ENCODE data around the gene CPA4. TPM values are rescaled to one million over a fixed set of nuclear protein-coding genes. Genes with fewer than 3 reads are reported as not detected.
A peak's percentile ranks its signal among the peaks of the same experiment; 100 is the strongest.

The CPA4 gene
- polyA plus RNA-seq, 12 donors, result 1.1 to 10.0 (median 2.1) TPM; not detected in 2

DNA sequence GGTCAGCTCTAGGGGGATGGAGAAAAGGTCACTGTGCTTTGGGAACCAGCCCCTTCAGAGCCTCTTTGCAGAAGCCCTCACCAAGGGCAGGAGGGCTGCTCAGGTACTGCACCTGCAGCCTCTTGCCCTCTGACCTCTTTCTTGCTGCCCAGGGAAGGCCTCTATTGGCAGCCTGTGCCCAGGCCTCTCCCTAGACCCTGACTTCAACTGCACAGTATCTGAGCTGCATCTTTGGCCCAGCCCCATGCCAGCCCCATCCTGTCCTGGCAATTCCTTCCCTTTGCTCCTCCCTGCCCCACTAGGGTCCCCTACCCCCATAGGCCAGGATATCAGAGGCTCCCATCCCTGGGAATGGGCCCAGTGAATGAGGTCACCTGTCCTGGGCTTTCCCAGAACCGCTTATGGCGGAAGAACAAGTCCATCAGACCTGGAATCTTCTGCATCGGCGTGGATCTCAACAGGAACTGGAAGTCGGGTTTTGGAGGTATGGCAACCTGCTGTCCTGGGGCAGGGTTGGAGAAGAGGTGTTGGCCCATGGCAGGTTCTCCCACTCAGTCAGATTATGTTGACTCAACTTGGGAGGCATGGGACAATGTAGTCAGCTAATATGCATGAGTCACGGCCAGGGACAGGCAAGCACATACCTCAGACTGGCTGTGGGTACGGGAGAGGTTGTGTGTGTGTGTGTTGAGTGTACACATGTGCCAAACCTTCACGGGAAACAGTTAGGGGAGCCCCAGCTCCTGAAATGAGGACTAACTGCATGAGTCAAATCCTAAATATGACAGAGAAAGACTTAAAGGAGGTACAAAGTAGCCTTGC is 70.3 kb downstream of the CPA4 start:
- DNase-seq, result no peak

DNA sequence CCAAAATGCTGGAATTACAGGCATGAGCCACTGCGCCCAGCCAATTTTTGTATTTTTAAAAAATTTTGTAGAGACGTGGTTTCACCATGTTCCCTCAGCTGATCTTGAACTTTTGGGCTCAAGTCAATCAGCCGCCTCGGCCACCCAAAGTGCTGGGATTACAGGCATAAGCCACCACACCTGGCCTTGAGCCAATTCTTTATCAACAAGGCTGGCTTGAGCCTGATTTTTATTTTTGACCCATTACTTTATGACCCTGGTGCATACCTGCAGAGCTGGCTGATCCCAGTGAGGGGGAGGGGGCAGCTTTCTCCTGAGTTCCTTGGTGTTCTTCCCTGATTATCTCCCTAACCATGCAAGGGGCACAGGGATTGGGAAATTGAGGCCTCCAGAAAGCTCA is 71.5 kb downstream of the CPA4 start:
- no peak for DNase-seq

DNA sequence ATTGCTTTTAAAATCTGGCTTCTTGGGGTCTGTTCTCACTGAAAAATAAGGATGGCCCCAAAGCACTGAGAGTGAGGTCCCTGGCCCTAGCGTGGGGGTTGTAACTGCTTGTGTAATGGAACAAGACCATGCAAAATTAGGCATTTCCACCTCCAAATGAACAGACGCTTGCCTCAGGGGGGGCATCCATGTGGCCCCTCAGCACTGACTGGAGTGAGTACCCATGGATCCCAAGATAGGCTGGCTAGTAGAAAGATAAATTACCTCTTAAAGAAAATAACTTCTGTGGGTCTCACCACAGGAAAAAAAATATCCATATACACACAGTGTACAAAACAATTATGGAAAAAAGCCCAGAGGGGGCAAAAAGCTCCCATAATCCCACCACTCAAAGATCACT is 72.1 kb downstream of the CPA4 start:
- no peak for DNase-seq

DNA sequence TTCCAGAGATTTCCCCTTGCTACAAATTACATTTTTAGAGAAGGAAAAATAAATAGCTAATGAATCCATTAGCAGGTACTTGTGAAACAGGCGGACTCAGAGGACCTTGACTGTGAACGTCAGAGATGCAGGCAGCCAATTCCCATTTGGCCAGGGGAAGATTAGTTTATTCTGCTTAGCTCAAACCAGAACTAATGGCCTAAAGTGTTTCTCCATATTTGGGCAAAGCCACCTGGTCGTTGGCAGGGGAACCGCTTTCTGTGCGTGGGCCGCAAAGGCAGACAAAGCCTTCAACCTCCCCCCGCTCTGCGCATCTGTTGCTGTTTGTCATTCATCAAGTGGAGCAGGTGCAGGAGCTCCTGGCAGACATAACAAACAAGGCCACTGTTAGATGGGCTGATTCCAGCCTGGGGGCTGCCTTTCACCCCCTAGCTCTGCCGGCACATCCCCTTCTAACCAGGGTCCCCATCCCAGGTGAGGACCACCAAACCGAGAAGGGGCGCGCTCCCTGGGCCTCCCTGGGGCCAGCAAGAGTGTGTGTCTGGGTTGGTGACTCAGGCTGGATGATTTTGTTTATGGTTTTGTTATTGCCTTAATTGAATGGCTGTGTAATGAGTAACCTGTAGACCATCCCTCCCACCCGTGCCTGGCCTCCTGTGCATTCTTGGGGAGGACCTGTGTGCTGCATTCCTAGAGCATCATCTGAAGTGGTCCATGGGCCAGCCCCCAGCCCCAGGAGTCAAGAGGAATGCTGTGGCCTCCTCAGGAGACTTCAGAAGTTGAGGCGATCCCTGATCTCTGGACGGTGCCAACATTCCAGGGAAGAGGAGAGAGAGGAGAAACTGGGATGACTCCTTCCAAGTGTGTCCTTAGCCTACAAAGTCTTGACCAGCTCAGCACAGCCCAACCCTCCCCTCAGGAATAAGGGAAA is 72.8 kb downstream of the CPA4 start:
- DNase-seq, result peak; percentile 87

DNA sequence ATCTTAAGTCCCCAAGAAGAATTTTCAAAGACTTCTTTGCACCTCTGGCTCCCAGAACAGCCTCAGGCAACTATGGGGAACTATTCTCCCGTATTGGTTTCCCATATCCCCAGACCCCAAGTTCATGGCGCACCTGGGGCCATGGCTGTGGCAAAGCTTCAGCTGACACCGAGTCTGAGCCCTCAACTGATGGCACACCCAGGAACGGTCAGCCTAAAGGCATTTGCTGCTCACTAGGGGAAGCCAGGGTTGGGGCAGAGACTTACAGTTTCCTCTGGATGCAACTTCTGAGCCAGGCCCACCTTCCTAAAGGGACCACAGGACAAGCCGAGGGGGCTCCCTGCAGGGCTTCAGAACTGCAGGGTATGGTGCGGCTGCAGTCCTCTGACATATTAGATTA is 73.6 kb downstream of the CPA4 start:
- no peak for DNase-seq

DNA sequence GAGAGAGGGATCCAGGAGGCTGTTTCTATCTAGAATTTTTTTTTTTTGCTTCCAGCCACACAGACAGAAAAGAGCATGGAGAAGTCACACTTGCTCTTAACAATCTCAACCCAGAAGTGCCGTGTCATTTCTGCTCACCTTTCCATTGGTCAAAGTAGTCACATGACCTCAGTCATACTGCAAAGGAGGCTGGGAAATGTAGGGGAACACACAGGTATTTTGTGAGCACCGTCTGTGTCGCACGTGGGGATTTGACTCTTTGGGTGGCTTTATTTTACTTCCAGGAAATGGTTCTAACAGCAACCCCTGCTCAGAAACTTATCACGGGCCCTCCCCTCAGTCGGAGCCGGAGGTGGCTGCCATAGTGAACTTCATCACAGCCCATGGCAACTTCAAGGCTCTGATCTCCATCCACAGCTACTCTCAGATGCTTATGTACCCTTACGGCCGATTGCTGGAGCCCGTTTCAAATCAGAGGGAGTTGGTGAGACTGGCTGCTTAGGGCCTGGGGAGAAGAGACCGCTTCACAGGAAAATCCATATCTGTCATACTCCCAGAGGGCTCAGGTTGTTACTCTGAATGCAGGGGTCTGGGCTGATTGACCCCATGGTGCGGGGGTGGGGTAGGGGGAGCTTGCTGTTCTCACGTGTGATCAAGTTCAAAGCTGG is 74.3 kb downstream of the CPA4 start:
- DNase-seq, result no peak

DNA sequence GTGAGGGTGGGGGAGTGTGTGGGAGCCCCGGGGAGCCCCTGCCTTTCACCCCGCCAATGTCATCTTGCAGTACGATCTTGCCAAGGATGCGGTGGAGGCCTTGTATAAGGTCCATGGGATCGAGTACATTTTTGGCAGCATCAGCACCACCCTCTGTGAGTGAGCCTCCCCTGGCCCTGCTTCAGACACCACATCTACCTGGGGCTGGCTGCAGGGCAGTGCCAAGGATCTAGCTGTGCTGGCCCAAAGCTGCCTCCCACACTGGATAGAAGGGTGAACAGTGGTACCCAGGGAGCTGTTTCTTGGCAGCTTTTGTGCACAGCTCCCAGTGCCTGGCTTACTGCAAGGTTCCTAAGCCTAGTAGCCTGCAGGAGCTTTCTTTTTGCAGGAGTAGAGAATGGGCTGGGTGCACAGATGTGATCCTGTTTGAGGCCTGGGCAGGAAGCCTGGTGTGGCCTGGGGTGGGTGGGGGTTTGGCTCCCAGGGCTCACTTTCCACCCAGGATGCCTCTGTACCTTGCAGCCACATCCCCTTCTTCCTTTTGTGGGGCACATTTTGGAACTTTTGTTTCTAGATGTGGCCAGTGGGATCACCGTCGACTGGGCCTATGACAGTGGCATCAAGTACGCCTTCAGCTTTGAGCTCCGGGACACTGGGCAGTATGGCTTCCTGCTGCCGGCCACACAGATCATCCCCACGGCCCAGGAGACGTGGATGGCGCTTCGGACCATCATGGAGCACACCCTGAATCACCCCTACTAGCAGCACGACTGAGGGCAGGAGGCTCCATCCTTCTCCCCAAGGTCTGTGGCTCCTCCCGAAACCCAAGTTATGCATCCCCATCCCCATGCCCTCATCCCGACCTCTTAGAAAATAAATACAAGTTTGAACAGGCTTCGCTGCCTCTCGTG is 75.1 kb downstream of the CPA4 start:
- DNase-seq, result no peak

DNA sequence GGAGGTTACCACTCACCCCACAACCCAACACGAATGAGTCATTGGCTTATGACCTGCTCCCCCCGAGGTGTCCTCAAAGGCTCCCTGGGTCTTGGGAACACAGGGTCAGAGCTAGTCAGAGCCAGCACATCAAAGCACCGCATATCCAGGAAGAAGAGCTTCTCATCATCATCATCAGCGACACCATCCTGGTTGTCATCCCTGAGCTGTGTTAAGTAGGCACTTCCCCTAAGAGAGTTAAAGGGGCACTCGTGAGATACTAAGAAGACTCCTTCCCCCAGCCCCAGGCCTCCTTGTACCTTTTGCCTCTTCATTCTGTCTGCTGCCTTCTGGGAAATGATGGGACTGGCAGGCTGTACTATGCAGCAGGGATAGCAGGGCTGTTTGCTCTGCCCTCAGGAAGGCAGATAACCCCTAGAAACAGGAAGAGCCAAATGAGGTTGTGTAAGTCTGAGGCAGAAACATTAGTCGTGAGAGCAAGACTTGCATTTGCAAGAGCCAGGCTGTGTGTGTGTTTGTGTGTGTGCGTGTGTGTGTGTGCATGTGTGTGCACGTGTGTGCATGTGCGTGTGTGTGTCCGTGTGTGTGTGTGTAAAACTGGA is 76.2 kb downstream of the CPA4 start:
- DNase-seq, result no peak

DNA sequence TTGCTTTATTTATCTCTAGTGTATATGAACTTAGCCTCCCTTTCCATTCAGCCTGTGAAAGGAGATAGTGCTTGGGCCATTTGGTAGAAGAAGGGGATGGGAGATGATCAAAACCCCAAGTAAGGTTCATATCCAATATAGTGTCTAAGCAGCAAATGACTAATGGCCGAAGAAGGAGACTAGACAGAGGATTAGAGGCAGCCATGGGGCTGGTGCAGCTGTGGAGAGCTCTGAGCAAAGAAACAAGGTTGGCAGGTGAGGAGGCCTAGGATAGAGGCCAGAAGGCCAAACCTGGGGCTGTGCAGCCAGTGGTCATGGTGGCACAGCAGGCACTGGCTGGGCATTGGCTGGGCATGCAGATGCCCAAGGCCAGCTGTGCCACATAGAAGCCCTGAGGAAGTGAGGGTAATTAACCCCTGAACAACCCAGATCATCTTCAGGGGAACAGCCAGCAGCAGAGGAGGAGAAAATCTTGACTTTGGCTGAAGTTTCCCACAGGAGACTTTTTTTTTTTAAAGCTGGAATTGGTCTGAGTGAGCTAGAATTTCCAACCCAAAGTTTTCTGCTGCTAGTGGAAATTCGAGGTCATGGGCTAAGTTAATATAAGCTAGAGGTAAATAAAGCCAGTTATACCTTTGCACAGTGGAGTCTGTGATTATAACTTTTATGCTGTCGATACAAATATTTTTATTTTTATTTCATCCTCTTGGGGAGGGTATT is 77.0 kb downstream of the CPA4 start:
- DNase-seq, result no peak

DNA sequence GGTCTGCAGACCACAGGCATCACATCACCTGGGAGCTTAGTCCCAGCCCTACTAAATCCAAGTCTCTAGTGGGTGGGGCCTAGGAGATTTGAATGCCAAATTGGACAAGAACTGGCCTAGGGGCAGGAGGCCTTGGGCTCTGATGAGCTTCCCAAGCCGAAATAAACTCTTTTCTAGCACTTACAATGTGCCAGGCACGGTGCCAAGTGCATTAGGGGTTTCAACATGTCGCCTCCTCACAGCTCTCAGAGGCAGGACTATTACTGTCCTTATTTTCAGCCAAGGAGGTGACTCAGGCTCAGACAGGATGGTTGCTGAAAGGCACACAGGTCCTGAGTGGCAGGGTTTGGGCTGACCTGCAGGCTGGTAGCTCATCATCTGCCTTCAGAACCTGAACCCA is 78.1 kb downstream of the CPA4 start:
- DNase-seq, result no peak

DNA sequence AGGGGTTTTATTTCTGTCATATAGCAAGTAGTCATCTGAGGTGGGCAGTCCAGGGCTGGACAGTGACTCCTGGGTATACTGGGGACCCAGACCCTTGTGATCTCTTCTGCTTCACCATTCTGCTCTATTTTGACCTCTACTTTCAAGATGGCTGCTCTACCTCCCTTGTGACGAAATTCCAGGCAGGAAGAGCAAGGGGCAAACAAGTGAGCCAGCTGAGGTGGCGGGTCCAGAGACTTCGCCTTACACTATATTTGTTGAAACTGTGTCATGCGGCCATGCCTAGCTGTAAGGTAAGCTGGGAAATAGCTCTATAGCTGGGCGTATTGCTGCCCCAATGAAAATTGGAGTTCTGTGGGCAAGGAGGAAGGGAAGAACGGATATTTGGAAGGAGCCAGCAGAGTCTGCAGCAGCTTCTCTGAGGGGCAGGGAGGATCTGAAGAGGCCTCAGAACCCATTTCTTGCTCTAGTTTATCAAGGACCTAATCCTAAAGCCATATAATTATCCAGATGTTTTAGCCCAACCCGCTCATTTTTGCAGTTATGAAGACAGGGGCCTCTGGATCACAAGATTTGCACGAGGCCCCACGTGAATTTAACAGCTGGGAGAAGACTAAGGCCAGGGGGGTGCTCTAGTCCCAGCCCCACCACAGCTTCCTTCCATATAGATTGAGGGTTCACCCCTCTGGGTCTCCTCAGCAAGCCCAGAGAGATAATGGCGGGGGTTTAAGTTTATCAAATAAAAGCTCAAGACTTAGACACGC is 79.6 kb downstream of the CPA4 start:
- DNase-seq, result no peak

Other genes with a start within 250 kb of the CPA4 start
- gene ZC3HC1, start 241.8 kb upstream of the CPA4 start, polyA plus RNA-seq (ENCODE audit: insufficient read length in 12 of 12), result 10 to 100 TPM in 11 of 12 donors, not detected in 1; 18.9 to 40.2 (median 27.1) TPM
- gene KLHDC10, start 222.6 kb upstream of the CPA4 start, polyA plus RNA-seq (ENCODE audit: insufficient read length in 12 of 12), result 100 to 1,000 TPM in 1 of 12 donors, 10 to 100 TPM in 11; 36.4 to 107 (median 47.9) TPM
- gene TMEM209, start 87.8 kb upstream of the CPA4 start, polyA plus RNA-seq (ENCODE audit: insufficient read length in 12 of 12), result 10 to 100 TPM in 11 of 12 donors, not detected in 1; 10.5 to 16.4 (median 11.7) TPM
- gene SSMEM1, start 85.3 kb upstream of the CPA4 start, polyA plus RNA-seq (ENCODE audit: insufficient read length in 12 of 12), result not detected
- under 1 TPM in 10 of 12 donors, not detected in 2; 0.44 to 0.98 (median 0.52) TPM for gene CPA2, start 26.3 kb upstream of the CPA4 start, polyA plus RNA-seq (ENCODE audit: insufficient read length in 12 of 12)
- 10 to 100 TPM in 2 of 12 donors, 1 to 10 TPM in 8, not detected in 2; 1.1 to 16.8 (median 2.1) TPM for gene CPA5, start 51.7 kb downstream of the CPA4 start, polyA plus RNA-seq (ENCODE audit: insufficient read length in 12 of 12)
- 1 to 10 TPM in 10 of 12 donors, not detected in 2; 1.9 to 6.6 (median 4.4) TPM for gene CPA1, start 87.3 kb downstream of the CPA4 start, polyA plus RNA-seq (ENCODE audit: insufficient read length in 12 of 12)
- gene CEP41, start 147.9 kb downstream of the CPA4 start, polyA plus RNA-seq (ENCODE audit: insufficient read length in 12 of 12), result 100 to 1,000 TPM in 1 of 12 donors, 10 to 100 TPM in 11; 20.4 to 234 (median 23.7) TPM
- 1,000 to 10,000 TPM in 3 of 12 donors, 100 to 1,000 TPM in 9; 480 to 1,336 (median 862) TPM for gene MEST, start 198.9 kb downstream of the CPA4 start, polyA plus RNA-seq (ENCODE audit: insufficient read length in 12 of 12)

All from muscle of arm (tissue), 12 donors.